Amniotic stem cell (primary cell): ENCODE measurements around the gene IFNL1.
"Not testable (repeated sequence)": the region's sequence is repeated elsewhere in the genome, so short reads cannot be mapped to it uniquely, and the experiment has no call there.

Source experiments
- DNase-seq: peaks from one replicate; lab custom pipeline; 2025; lab: John Stamatoyannopoulos, UW

Gene IFNL1

DNA sequence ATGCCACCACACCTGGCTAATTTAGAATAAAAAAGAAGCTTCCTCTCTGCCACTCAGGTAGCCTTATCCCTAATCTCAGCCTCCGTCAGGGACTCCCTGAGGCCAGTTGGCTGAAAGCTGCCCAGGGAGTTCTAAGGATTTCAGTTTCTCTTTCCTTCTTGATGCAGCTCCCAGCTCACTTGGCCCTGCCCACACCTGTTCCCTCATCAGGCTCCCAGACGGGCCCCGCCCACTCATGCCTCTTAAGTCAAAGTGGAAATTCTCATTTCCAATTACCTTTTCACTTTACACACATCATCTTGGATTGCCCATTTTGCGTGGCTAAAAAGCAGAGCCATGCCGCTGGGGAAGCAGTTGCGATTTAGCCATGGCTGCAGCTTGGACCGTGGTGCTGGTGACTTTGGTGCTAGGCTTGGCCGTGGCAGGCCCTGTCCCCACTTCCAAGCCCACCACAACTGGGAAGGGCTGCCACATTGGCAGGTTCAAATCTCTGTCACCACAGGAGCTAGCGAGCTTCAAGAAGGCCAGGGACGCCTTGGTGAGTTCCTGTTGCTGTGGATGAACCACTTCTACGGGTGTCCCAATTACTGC is at the start of gene IFNL1:
Gene IFNL1 (plus strand): TSS at position 353 of the 591 bp plus-strand sequence. CDS start 15 bp downstream, at position 368.
- no peak for DNase-seq

DNA sequence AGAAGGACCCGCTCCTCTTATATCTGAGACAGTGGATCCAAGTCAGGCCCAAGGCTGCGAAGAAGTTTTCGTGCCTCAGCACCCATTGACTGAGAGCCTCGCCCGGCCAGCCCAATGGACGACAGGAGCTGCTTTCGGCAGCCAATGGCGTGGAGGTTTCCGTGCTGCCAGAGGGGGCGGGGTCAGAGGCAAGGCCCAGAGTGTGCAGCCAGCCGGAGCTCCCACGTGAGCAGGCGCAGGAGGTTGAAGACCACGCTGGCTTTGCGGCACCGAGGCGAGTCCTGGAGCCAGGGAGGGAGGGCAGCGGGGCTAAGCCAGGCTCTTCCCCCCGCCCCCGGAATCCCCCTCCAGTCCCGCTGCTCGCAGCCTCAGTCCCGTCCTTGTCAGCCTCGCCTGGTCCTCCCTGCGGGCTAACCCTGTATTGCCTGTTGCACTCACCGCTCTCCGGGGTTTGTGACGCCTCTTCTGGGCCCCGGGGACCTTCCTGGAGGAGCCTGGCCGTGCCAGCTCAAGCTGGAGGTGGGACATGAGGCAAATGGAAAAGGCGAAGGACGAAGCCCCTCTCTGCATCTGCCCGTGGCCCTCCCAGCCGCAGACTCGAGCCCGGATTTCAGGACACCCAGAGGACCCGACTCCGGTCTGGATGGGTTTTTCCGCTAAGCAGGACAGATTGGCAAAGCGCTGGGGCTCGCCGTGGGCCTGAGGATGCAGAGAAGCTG is 49.1 kb upstream of the IFNL1 start:
- no peak for DNase-seq

DNA sequence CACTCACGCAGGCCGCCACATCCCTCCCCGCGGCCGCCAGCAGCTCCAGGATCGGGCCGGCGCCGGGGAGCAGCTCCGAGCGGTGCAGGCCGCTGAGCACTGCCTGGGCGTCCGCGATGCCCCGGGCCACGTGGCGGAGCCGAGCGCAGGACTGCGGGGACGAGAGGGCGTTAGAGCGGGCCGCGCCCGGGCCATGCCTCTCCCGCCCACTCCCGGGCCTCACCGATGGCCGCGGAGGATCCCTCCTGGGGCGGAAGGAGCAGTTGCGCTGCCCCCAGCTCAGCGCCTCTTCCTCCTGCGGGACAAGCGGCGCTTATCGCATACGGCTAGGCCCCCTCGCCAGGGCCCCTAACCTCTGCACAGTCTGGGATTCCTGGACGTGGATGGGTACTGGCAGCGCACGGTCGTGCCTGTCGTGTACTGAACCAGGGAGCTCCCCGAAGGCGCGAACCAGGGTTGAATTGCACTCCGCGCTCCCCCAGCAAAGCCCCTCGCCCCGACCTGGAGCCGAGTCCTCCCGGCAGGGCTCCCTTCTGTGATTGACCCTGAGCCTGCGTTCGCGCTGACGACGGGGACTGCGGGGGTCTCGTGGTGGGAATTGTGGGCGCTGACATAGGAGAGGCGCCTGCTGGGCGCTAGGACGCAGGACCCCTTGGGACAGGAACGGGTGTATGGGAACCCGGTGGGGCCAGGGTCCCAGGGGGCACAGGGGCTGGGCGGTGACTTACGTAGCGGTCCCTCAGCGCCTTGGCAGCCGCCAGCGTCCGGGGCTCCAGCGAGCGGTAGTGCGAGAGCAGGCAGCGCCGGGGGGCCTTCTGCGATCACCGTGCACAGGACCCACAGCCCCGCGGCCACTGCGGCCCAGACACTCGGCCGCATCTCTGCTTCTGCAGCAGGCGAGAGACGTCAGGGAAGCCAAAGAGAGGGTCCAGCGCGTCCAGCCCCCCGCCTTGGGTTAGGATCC is 48.2 kb upstream of the IFNL1 start:
- no peak for DNase-seq

DNA sequence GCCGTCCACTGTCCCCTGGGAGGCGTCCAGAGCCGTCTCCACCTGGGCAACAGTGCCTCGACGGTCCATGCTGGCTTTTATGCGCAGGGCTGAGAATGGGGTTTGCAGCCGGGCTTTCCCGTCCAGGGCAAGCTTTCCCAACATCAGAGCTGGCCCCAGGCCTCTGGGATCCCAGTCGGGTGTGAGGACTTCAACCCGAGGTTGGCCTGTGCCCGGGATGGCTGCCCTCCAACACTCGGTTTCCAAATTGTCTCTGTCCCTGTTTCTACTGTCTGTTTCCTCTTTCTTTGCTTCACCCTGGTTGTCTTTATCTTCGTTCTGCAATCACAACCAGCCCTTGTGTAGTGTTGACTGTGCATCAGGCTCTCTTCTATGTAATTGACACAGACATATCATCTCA is 47.4 kb upstream of the IFNL1 start, which contains the start of gene IFNL4:
Gene IFNL4 (minus strand): TSS at position 51 of the 400 bp plus-strand sequence.
- DNase-seq = no peak

DNA sequence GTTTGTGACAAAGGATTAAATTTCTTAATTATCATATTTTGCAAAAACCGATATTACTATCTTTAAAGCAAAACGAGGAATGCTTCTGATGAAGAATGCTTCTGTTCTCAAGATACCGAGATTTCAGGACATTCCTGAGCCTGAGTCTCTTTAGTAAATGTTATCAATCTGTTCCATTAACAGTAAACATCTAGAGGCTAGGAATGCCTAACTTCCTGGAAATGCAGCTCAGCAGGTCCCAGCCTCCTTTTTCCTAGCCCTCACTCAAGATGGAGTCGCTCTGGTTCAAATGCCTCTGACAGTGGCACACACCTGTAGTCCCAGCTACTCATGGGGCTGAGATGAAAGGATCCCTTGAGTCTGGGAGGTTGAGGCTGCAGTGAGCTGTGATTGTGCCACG is 45.1 kb upstream of the IFNL1 start:
- no peak for DNase-seq

DNA sequence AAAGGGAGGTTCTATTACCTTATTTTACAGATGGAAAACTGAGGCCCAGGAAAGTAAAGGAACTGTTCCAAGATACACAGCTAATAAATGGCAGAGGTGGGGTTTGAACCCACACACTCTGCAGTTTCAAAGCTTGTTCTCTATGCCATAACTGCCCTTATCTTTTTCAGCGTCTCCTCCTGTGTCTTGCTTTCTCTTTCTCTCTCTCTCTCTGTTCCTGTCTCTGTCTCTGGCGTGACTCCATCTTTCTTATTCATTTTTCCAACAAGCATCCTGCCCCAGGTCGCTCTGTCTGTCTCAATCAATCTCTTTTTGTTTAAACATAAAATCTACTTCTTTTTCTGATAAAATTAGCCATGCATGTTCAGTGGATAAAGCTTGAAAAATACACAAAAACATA is 44.4 kb upstream of the IFNL1 start:
- DNase-seq = no peak

DNA sequence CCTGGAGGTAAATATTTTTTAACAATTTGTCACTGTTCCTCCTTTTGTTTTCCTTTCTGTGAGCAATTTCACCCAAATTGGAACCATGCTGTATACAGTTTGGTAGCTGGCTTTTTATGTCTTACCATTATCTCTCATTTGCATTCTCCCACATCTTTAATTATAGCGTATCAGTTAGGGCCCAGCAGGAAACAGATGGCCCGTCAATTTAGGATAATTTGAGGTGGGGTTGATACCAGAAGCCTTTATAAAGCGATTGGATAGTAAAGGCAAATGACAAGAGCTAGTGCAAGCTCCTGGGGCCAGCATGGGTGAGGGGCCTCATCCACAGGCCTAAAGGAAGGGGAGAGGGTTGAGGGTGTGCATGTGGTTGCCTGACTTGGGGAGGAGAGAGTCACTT is 43.7 kb upstream of the IFNL1 start:
- no peak for DNase-seq

DNA sequence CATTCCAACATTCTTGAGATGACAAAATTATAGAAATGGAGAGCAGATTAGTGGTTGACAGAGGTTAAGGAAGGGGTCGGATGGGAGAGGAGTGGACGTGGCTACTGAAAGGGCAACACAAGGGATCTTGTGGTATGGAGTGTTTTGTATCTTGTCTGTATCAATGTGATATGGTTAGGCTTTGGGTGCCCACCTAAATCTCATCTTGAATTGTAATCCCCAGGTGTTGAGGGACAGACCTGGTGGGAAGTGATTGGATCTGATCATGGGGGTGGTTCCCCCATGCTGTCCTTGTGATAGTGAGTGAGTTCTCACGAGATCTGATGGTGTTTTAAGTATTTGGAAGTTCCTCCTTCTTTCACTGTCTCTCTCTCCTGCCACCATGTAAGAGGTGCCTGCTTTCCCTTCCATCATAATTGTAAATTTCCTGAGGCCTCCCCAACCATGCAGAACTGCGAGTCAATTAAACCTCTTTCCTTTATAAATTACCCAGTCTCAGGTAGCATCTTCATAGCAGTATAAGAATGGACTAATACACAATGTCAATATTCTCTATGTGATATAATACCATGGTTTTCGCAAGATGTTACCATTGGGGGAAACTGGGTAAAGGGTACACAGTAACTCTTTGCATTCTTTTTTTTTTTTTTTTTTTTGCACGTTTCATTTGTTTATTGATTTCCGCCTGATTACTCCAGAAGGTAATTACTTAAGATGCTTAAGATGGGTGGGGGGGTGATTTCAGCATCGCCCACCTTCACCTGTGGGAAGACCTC is 42.6 kb upstream of the IFNL1 start:
- DNase-seq = no peak

DNA sequence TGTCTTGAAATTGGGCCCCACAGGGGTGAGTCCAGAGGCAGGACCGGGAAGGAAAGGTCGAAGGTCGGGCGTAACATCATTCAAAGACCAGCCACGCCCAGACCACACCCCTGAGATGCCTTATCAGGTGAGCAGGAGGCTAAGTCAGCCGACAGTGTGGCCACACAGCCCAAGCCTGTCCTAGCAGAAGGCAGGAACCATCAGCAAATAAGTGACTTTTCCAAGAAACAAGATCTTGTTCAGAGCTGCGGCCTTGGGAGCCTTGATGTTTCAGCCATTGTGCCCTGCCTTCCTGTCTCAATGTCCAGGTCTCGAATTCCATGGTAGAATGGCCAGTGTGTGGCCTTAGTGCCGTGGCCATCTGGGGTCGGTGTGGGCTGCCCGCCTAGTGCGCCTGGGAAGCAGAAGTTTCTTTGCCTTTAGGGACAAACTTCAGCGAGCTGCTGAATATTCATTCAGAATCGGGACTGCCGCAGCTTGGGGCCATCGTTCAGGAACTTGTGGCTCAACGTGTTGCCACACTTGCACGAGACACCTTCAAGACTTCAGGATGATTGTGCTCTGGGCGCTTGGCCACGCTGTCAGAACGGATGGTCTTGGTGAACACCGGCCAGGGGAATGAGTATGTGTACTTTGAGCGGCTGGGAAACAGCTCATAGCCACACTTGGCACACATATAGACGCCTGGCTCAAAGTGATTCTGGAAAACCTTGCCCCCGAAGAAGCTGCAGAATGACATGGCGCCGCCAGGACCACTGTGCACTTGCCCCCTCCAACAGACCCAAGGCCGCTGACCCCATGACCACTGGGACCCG is 41.5 kb upstream of the IFNL1 start:
- no peak for DNase-seq

DNA sequence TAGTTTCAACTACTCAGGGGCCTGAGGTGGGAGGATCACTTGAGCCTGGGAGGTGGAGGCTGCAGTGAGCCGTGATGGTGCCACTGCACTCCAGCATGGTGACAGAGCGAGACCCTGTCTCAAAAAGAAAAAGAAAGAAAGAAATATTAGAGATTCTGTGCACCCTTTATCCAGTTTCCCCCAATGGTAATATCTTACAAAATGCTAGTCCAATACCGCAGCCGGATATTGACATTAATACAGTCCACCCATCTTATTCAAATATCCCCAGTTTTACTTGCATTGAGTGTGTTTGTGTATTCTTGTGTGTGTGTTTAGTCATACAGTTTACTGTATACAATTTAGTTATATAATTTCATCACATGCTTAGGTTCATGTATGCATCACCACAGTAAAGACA is 39.0 kb upstream of the IFNL1 start:
- DNase-seq = no peak

DNA sequence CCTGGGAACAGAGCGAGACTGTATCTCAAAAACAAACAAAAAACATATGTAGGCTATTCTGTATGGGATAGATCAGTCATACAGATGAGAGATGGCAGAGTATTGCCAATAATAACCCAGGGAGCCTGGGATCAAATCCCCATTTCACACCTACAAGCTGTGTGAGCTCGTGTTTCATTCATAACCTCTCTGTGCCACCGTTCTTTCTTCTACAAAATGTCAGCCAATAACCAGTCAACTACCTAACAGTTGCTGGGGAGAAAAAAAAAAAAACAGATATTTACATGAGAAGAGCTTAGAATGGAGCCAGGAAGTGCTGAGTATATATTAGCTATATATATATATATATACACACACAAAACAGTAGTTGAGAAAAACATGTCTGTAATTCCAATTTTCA is 34.5 kb upstream of the IFNL1 start:
- DNase-seq = no peak

DNA sequence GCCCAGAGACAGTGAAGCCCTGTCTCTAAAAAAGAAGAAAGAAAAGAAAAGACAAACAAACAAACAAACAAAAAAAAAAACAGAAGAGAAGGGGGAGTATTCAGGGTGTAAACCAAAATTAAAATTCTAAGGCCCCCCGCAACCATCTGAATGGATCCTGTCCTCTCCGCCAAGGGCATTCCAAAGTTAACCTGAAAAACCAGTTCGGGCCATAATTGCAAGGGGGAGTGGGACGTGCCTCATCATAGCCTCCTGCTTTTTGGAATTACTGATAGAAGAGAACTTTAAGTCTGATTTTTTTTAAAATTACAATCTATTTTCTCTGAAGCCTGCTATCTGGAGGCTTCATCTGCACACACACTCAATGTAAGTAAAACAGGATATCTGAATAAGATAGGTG is 33.7 kb upstream of the IFNL1 start:
- DNase-seq = no peak

DNA sequence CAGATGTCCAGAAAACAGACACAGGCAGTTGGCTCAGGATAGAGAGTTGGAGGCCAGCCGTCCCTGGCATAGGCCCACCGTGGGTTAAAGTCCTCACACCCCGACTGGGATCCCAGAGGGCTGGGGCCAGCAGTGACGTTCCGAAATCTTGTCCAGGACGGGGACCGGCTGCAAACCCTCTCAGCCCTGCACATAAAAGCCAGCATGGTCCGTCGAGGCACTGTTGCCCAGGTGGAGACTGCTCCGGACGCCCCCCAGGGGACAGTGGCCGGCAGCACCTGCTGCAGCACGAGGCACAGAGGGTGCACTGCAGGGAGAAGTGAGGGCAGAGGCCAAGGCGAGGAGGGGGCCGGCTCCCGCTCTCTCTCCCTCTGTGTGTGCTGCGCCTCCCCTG is 32.3 kb upstream of the IFNL1 start:
- DNase-seq = no peak

DNA sequence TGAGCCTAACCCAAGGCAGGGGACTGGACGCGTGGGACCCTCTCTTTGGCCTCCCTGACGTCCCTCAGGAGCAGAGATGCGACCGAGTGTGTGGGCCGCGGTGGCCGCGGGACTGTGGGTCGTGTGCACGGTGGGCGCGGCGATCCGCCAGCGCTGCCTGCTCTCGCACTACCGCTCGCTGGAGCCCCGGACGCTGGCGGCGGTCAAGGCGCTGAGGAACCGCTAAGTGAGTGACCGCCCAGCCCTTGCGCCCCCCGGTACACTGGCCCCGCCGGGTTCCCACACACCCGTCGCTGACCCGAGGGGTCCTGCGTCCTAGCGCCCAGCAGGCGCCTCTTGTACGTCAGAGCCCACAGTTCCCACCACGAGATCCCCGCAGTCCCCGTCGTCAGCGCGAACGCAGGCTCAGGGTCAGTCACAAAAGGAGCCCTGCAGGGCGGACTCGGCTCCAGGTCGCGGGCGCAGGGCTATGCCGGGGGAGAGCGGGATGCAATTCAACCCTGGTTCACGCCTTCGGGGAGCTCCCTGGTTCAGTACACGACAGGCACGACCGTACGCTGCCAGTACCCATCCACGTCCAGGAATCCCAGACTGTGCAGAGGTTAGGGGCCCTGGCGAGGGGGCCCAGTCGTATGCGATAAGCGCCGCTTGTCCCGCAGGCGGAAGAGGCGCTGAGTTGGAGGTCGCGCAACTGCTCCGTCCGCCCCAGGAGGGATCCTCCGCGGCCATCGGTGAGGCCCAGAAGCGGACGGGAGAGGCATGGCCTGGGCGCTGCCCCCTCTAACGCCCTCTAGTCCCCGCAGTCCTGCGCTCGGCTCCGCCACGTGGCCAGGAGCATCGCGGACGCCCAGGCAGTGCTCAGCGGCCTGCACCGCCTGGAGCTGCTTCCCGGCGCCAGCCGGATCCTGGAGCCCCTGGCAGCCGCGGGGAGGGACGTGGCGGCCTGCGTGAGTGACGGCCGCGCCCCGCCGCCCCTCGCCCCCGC is 31.6 kb upstream of the IFNL1 start:
- no peak for DNase-seq

DNA sequence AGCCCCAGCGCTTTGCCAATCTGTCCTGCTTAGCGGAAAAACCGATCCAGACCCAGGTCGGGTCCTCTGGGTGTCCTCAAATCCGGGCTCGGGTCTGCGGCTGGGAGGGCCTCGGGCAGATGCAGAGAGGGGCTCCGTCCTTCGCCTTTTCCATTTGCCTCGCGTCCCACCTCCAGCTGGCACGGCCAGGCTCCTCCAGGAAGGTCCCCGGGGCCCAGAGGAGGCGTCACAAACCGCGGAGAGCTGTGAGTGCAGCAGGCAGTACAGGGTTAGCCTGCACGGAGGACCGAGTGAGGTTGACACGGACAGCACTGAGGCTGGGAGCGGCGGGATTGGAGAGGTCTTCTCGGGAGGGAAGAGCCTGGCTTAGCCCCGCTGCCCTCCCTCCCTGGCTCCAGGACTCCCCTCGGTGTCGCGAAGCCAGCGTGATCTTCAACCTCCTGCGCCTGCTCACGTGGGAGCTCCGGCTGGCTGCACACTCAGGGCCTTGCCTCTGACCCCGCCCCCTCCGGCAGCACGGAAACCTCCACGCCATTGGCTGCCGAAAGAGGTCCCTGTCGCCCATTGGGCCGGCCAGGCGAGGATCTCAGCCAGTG is 30.8 kb upstream of the IFNL1 start:
- no peak for DNase-seq

DNA sequence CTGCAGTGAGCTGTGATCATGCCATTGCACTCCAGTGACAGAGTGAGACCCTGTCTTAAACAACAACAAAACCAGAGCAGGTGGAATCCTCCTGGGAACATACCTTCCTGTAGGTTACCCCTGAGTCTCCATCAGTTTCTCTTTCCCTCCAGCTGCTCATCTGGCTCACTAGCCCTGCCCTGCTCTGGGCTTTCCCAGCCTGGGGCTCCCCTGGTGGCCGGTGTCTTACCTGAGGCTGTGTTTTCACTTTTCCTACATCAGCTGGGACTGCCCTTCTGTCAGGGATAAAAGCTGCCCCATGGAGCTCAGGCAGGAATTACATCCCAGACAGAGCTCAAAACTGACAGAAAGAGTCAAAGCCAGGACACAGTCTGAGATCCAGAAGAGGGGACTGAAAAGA is 28.1 kb upstream of the IFNL1 start, which contains the start of gene IFNL2:
Gene IFNL2 (plus strand): TSS at position 312 of the 400 bp plus-strand sequence. CDS start 173 bp downstream, outside the sequence.
- DNase-seq = not testable (repeated sequence)

DNA sequence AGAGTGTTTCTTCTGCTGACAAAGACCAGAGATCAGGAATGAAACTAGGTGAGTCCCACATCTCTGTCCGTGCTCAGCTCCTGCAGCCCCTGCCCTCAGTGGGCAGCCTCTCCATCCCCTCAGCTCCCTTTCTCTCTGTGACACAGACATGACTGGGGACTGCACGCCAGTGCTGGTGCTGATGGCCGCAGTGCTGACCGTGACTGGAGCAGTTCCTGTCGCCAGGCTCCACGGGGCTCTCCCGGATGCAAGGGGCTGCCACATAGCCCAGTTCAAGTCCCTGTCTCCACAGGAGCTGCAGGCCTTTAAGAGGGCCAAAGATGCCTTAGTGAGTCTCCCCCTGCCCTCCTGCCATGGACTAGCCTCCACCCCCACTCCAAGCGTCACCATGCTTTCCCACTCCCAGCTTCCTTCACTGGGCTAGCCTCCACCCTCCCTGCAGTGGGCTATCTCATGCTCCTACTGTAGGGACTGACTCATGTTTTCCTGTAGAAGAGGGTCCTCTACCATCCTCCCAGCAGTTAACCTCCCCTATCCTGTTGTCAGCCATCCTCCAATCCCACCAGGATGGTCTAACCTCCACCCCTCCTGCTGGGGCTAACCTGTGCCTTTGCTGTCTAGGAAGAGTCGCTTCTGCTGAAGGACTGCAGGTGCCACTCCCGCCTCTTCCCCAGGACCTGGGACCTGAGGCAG is 27.5 kb upstream of the IFNL1 start:
- DNase-seq = not testable (repeated sequence)

DNA sequence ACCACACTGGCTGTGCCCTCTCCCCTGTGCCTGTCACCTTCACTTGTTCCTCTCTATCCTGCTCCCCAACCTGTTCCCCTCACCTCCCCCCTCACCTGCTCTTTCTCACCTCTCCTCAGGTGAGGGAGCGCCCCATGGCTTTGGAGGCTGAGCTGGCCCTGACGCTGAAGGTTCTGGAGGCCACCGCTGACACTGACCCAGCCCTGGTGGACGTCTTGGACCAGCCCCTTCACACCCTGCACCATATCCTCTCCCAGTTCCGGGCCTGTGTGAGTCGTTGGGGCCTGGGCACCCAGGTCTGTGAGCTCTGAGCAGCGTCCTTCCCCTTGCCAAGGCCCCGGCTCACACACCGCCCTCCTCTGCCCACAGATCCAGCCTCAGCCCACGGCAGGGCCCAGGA is 26.8 kb upstream of the IFNL1 start:
- DNase-seq = not testable (repeated sequence)
